ENCODE data around the gene KPTN. TPM values are rescaled to one million over a fixed set of nuclear protein-coding genes. Genes with fewer than 3 reads are reported as not detected.

KPTN gene
- total RNA-seq, 1 experiment from 2014 or later = 20.9 TPM

GRCh38 chr19:47509170-47509847 is 25.3 kb upstream of the KPTN start:
- no peak for DNase-seq (ENCODE audit: low read depth)

- no peak for DNase-seq (ENCODE audit: low read depth)
These were observed 24.7 kb upstream of the KPTN start for GRCh38 chr19:47508721-47509120.

GRCh38 chr19:47507924-47508553 is 24.0 kb upstream of the KPTN start:
- no peak for DNase-seq (ENCODE audit: low read depth)

- DNase-seq (ENCODE audit: low read depth) = no peak
These were observed 23.0 kb upstream of the KPTN start for GRCh38 chr19:47507012-47507411.

- no peak for DNase-seq (ENCODE audit: low read depth)
These were observed 22.4 kb upstream of the KPTN start for GRCh38 chr19:47506459-47506858.

- DNase-seq (ENCODE audit: low read depth) = no peak
These were observed 21.5 kb upstream of the KPTN start for GRCh38 chr19:47505506-47505905.

GRCh38 chr19:47503826-47504150 is 19.8 kb upstream of the KPTN start:
- no peak for DNase-seq (ENCODE audit: low read depth)

- DNase-seq (ENCODE audit: low read depth) = no peak
These were observed 19.3 kb upstream of the KPTN start for GRCh38 chr19:47503130-47503825.

GRCh38 chr19:47499863-47500830 is 16.1 kb upstream of the KPTN start:
- no peak for DNase-seq (ENCODE audit: low read depth)

- DNase-seq (ENCODE audit: low read depth) = no peak
These were observed 15.4 kb upstream of the KPTN start for GRCh38 chr19:47499371-47499770.

- DNase-seq (ENCODE audit: low read depth) = no peak
These were observed 14.5 kb upstream of the KPTN start for GRCh38 chr19:47498561-47498960.

GRCh38 chr19:47497821-47498520 is 14.0 kb upstream of the KPTN start:
- DNase-seq (ENCODE audit: low read depth) = no peak

- no peak for DNase-seq (ENCODE audit: low read depth)
These were observed 13.2 kb upstream of the KPTN start for GRCh38 chr19:47497050-47497766.

- no peak for DNase-seq (ENCODE audit: low read depth)
These were observed 11.7 kb upstream of the KPTN start for GRCh38 chr19:47495478-47496372.

- DNase-seq (ENCODE audit: low read depth) = no peak
These were observed 10.7 kb upstream of the KPTN start for GRCh38 chr19:47494729-47495128.

GRCh38 chr19:47494211-47494547 is 10.2 kb upstream of the KPTN start:
- no peak for DNase-seq (ENCODE audit: low read depth)

- DNase-seq (ENCODE audit: low read depth) = no peak
These were observed 9.6 kb upstream of the KPTN start for GRCh38 chr19:47493378-47494210.

- no peak for DNase-seq (ENCODE audit: low read depth)
These were observed 8.8 kb upstream of the KPTN start for GRCh38 chr19:47492571-47493377.

Measured in HT1080 (cell line).